ENCODE results near the gene FARS2. TPM values are rescaled to one million over a fixed set of nuclear protein-coding genes. Genes with fewer than 3 reads are reported as not detected.

The FARS2 gene
- total and polyA plus RNA-seq, 2 donors (not counting 3 experiments of a cell fraction or from before 2014, with no cell fraction given): 20.2 to 20.5 TPM

- H4K20me1 ChIP-seq (replicated peaks; ENCODE audit: control insufficient read depth, extremely low read depth, insufficient read depth, low read length): no peaks in the 10 kb centered on the region
- BruUV-seq (replicated peaks): no TSS peak
- H3K79me2 ChIP-seq (ENCODE audit: control insufficient read depth, insufficient read depth, low read length): no peaks in the 10 kb centered on the region
- H3K27me3 ChIP-seq (ENCODE audit: control insufficient read depth in 2 of 2, insufficient read depth in 2 of 2, low read length in 2 of 2): no peaks in the 10 kb centered on the region
- dilution Hi-C loops (cut with MboI; ENCODE audit: extremely low pct_ligation_motif_present, low sequenced_read_pairs): no loop called here
- H3K4me3 ChIP-seq (replicated peaks in 1 of 3; ENCODE audit: insufficient read depth in 1 of 3, low read depth in 1 of 3, low read length in 3 of 3): no peak overlapping the region
- H3K4me1 ChIP-seq (ENCODE audit: control insufficient read depth, extremely low read depth, insufficient read depth, low read length): no peaks in the 10 kb centered on the region
- intact Hi-C loops (cut with micrococcal nuclease): no loop called here
- no peak for TF ChIP-seq EZH2 (IDR thresholded peaks at IDR 0.05; ENCODE audit: borderline replicate concordance, low read depth, low read length, severe bottlenecking)
- no peak for TF ChIP-seq MAX (IDR thresholded peaks at IDR 0.05; ENCODE audit: insufficient read depth, insufficient read length)
- TF ChIP-seq GATA2 (IDR thresholded peaks at IDR 0.05; ENCODE audit: insufficient read depth, insufficient read length, low read depth, low read length): no peak
- no peak for TF ChIP-seq CTCF (IDR thresholded peaks at IDR 0.05; ENCODE audit: extremely low read depth in 1 of 2, insufficient read depth in 1 of 2, low read depth in 1 of 2, low read length in 2 of 2)
- TF ChIP-seq JUN (IDR thresholded peaks at IDR 0.05; ENCODE audit: borderline replicate concordance, insufficient read depth, insufficient read length, low read depth): no peak
- no peak for TF ChIP-seq POLR2AphosphoS5 (IDR thresholded peaks at IDR 0.05; ENCODE audit: insufficient read depth, low read depth, low read length)
- no peak for TF ChIP-seq MYC (IDR thresholded peaks at IDR 0.05; ENCODE audit: low read depth, low read length)
- TF ChIP-seq POLR2A (IDR thresholded peaks at IDR 0.05; ENCODE audit: low read depth, low read length): no peak
- TF ChIP-seq FOS (IDR thresholded peaks at IDR 0.05; ENCODE audit: borderline replicate concordance, insufficient read depth, low read length): no peak
- no peak for DNase-seq (ENCODE audit: low read depth, low spot score)
- no peak overlapping the region for H3K27ac ChIP-seq (ENCODE audit: insufficient read depth, low read depth, low read length)
- FAIRE-seq: peak; percentile 24
- no peaks in the 10 kb centered on the region for H3K9me3 ChIP-seq (replicated peaks; ENCODE audit: control insufficient read depth, insufficient read depth, low read length)
- no peak overlapping the region for H3K9ac ChIP-seq (replicated peaks; ENCODE audit: extremely low read depth, insufficient read depth, low read length)
- POLR2A ChIA-PET: no interaction called here
- no peaks in the 10 kb centered on the region for H3K36me3 ChIP-seq (ENCODE audit: control insufficient read depth in 2 of 2, extremely low read depth in 1 of 2, insufficient read depth in 2 of 2, low read length in 2 of 2)
- no peak overlapping the region for H3K4me2 ChIP-seq (ENCODE audit: insufficient read depth, low read length)
- no peak overlapping the region for H2AFZ ChIP-seq (ENCODE audit: low read depth, low read length)
- CTCF ChIA-PET: no interaction called here
- H3K9me1 ChIP-seq (replicated peaks; ENCODE audit: control insufficient read depth, extremely low read depth, insufficient read depth, low read length): no peaks in the 10 kb centered on the region
Observed at GRCh38 chr6:5326022-5326641, 64.8 kb downstream of the FARS2 start.
